Upper lobe of right lung (tissue), 1 donor: ENCODE results near the gene SLC35B2. TPM values are rescaled to one million over a fixed set of nuclear protein-coding genes. Genes with fewer than 3 reads are reported as not detected.

Source experiments
- ATAC-seq: fragments of 200-7000 bp; cut with Tn5 transposase; one replicate; pipeline ENCODE4 v1.9.1; 2020; ENCODE audit warnings: mild to moderate bottlenecking, moderate library complexity
- DNase-seq: peaks from one replicate; pipeline ENCODE4 v3.0.0-alpha.2; 2020
- H3K27ac ChIP-seq: fragments of 200-600 bp; one replicate; pipeline ENCODE4 v1.8.0; 2022
- H3K27me3 ChIP-seq: fragments of 200-600 bp; one replicate; pipeline ENCODE4 v1.8.0; 2022; ENCODE audit warnings: mild to moderate bottlenecking
- H3K36me3 ChIP-seq: fragments of 200-600 bp; one replicate; pipeline ENCODE4 v1.8.0; 2022
- H3K4me1 ChIP-seq: fragments of 200-600 bp; one replicate; pipeline ENCODE4 v1.8.0; 2022
- H3K4me3 ChIP-seq: fragments of 200-600 bp; one replicate; pipeline ENCODE4 v1.8.0; 2022; ENCODE audit warnings: mild to moderate bottlenecking
- H3K9me3 ChIP-seq: fragments of 200-600 bp; one replicate; pipeline ENCODE4 v1.8.0; 2022
- CTCF ChIP-seq: fragments of 200-600 bp; IDR thresholded peaks from one replicate; pipeline ENCODE4 v1.8.0; 2022; ENCODE audit warnings: antibody characterized with exemption
- intact Hi-C: fragments of 100-400 bp; cut with DNase I; formaldehyde crosslinking; loops from one replicate; pipeline ENCODE4 v1.11.0; 2022
- total RNA-seq: library from RNA; stranded (reverse); fragmentation: NEBNext Ultra II Directional; extraction: Animal tissue kit (Norgen Biotek cat#: 25700); gene quantifications from one replicate; pipeline ENCODE4 v1.2.1, GENCODE V29; 2021
- donor health status: DM: no; HTN: yes; CAD: no; lungs with severe emphysema.

Gene SLC35B2
- total RNA-seq, 1 donor from 2014 or later: 32.3 TPM

DNA sequence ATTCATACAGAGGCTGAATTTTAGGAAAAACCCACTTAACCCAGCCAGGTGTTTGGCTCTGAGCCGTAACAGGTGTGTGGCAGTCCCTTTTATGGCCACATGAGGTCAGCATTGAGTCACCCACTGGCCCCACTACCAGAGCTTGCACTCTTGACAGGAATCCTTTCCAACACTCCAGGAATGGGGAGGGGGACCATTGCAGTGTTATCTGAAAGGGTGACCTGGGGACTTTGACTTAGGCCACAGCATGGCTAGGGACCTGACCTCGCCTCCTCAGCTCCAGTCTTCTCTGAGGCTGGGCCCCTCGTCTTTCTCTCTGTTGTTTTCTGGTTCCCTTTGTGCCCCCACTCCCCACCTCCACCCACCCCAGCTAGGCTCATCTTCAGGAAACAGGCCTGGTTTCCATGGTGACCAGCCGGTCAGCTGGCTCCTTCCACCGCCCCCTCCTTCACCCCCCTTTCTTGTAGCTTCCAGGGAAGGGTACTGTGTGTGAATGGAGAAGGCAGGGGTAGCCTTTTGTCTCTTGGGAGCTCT is 10.8 kb upstream of the SLC35B2 start:
- Histone ChIP-seq H3K36me3 (no peaks in the 10 kb centered on the region), H3K4me1 (peaks cover 19% of the 10 kb centered on the region)
- ATAC-seq: peak; percentile 48

GRCh38 chr6:44267252-44267651 is 9.9 kb upstream of the SLC35B2 start:
- intact Hi-C loops: no loop called here
- DNase-seq: no peak
- Histone ChIP-seq H3K9me3 (no peaks in the 10 kb centered on the region), H3K4me3 (no peak overlapping the region), H3K4me1 (peaks cover 28% of the 10 kb centered on the region), H3K27ac (no peak overlapping the region), H3K27me3 (peaks cover 16% of the 10 kb centered on the region), H3K36me3 (no peaks in the 10 kb centered on the region)
- no peak for ATAC-seq
- no peak for TF ChIP-seq CTCF

More for the DNA sequence above, 10.8 kb upstream of the SLC35B2 start:
- DNase-seq: no peak
- H3K9me3 ChIP-seq: no peaks in the 10 kb centered on the region
- H3K4me3 ChIP-seq: no peak overlapping the region
- peak; percentile 93 for TF ChIP-seq CTCF
- H3K27ac ChIP-seq: no peak overlapping the region
- peaks cover 25% of the 10 kb centered on the region for H3K27me3 ChIP-seq
- intact Hi-C loops: no loop called here

- no peak overlapping the region for H3K27ac ChIP-seq
- DNase-seq (no peak), ATAC-seq (no peak)
- no peak for TF ChIP-seq CTCF
- no peak overlapping the region for H3K4me3 ChIP-seq
- H3K27me3 ChIP-seq: peaks cover 7% of the 10 kb centered on the region
- intact Hi-C loops: no loop called here
- H3K36me3 ChIP-seq: no peaks in the 10 kb centered on the region
- H3K9me3 ChIP-seq: no peaks in the 10 kb centered on the region
- peaks cover 28% of the 10 kb centered on the region for H3K4me1 ChIP-seq
Observed at GRCh38 chr6:44266347-44266746, 9.0 kb upstream of the SLC35B2 start.

DNA sequence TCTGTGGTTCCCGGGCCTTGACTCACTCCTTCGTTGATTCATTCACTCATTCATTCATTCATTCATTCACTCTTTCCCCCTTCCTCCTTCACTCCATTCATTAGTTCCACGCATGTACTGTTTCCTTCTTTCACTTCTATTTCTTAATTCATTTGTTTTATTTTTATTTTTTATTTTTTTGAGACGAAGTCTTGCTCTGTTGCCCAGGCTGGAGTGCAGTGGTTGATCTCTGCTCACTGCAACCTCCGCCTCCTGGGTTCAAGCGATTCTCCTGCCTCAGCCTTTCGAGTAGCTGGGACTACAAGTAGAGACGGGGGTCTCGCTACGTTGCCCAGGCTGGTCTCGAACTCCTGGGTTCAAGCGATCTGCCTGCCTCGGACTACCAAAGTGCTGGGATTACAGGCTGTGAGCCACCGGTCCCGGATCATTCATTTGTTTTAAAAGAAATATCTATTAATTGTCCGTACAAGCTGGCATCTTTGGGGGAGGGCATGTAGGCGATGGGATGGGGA is 8.4 kb upstream of the SLC35B2 start:
- no peaks in the 10 kb centered on the region for H3K36me3 ChIP-seq
- ATAC-seq (no peak), DNase-seq (no peak)
- intact Hi-C loops: no loop called here
- H3K4me1 ChIP-seq: peaks cover 28% of the 10 kb centered on the region
- H3K9me3 ChIP-seq: no peaks in the 10 kb centered on the region
- peaks cover 6% of the 10 kb centered on the region for H3K27me3 ChIP-seq
- H3K4me3 ChIP-seq: peak overlapping the region; percentile 89
- H3K27ac ChIP-seq: no peak overlapping the region
- TF ChIP-seq CTCF: no peak

DNA sequence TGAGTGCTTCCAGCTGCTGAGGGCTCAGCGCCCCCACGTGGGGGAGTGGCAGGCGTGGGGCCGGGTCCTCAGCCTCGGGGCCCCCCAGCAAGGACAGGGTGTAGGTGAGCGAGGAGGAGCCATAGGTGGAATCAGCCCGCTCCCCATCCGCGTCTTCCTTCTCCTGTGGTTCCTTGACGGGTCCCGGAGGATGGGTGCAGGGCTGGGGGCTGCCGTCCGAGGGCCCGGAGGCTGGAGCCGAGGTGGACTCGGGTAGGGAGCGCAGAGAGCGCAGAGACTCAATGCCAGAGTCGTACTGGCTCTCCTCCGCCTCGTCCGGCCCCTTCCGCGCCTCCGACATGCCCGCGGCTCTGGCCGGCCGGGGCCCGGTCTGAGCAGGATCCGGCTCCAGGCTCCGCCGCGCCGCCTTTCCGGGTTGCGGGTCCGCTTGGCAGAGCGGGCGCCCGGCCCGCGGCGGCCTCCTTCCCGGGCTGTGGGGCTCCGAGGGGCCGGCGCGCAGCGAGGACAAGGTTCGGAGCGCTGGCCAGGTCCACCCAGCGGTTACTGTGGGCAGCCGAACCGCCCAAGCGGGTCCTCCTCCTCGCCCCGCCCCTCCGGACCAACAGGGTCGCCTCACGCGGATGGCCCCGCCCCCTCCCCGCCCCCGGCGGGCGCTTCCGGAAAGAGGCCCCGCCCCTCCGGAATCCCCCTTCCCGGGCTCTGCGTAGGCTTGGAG is 7.8 kb upstream of the SLC35B2 start, which contains the start of gene NFKBIE:
Gene NFKBIE (minus strand): TSS at position 545 of the 715 bp plus-strand sequence. CDS start 205 bp downstream, at position 340.
- intact Hi-C loops: no loop called here
- Histone ChIP-seq H3K4me3 (peak within 1 kb of the TSS; percentile 89), H3K27ac (peak within 1 kb of the TSS; percentile 87), H3K4me1 (peaks cover 28% of the 10 kb centered on the region), H3K27me3 (peaks cover 3% of the 10 kb centered on the region), H3K36me3 (peaks cover 2% of the 10 kb centered on the region), H3K9me3 (no peaks in the 10 kb centered on the region)
- TF ChIP-seq CTCF: peak; percentile 17
- DNase-seq: peak; percentile 97
- peak; percentile 92 for ATAC-seq
